BE2C (cell line): Measurements from ENCODE around the gene ACRBP.

Experiments
- DNase-seq: peaks from one replicate; pipeline ENCODE4 v3.0.0-alpha.2; 2020
- H3K27me3 ChIP-seq: fragments of 250-450 bp; sonication (Bioruptor Pico); 2 replicates; pipeline ENCODE4 v1.5.1; 2020; ENCODE audit warnings: mild to moderate bottlenecking
- H3K36me3 ChIP-seq: fragments of 250-450 bp; sonication (Bioruptor Pico); 2 replicates; pipeline ENCODE4 v1.5.1; 2020; ENCODE audit warnings: mild to moderate bottlenecking
- H3K4me1 ChIP-seq: fragments of 250-450 bp; sonication (Bioruptor Pico); 2 replicates; pipeline ENCODE4 v1.5.1; 2020
- H3K4me3 ChIP-seq: 2 replicates; pipeline ENCODE4 v1.5.1; 2011; ENCODE audit warnings: low read depth, low read length
- H3K9me3 ChIP-seq: fragments of 250-450 bp; sonication (Bioruptor Pico); 2 replicates; pipeline ENCODE4 v1.5.1; 2020
- TF ChIP-seq, protein P1 (sequence below): IDR thresholded peaks from 2 replicates; pipeline ENCODE4 v1.5.1; 2012; ENCODE audit warnings: mild to moderate bottlenecking, low read depth, low read length

The ACRBP gene

DNA sequence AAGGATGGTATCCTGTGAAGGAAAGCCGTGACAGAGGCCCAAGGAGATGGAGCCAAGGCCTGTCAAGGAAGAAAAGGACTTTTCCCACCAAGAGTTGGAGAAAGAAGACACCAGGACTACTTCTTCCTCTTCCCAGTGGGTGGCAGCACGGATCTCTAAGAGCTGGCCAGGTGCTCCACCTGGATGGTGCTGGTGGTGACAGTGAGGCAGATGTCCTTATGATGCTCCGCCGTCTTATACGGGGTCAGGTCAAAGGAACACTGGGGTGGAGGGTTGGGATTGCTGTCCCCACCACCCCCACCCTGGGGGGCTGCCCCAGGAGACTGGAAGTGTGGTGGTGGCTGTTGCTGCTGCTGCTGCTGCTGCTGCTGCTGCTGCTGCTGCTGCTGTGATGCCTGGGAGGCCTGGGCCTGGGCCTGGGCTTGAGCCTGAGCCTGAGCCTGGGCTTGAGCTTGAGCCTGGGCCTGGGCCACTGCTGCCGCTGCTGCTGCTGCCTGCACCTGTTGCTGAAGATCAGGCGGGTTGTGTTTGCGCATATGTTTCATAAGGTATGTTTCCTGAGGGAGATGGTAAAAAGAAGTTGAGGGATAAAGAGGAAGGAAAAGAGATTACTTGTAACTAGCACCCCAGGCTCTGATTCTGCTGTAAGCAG, 20.5 kb upstream of the ACRBP start:
- no peak overlapping the region for H3K4me3 ChIP-seq
- no peak for DNase-seq
- peaks cover 52% of the 10 kb centered on the region for H3K36me3 ChIP-seq
- no peaks in the 10 kb centered on the region for H3K4me1 ChIP-seq
- H3K27me3 ChIP-seq, result no peaks in the 10 kb centered on the region
- no peaks in the 10 kb centered on the region for H3K9me3 ChIP-seq
- TF ChIP-seq, protein P1, sequence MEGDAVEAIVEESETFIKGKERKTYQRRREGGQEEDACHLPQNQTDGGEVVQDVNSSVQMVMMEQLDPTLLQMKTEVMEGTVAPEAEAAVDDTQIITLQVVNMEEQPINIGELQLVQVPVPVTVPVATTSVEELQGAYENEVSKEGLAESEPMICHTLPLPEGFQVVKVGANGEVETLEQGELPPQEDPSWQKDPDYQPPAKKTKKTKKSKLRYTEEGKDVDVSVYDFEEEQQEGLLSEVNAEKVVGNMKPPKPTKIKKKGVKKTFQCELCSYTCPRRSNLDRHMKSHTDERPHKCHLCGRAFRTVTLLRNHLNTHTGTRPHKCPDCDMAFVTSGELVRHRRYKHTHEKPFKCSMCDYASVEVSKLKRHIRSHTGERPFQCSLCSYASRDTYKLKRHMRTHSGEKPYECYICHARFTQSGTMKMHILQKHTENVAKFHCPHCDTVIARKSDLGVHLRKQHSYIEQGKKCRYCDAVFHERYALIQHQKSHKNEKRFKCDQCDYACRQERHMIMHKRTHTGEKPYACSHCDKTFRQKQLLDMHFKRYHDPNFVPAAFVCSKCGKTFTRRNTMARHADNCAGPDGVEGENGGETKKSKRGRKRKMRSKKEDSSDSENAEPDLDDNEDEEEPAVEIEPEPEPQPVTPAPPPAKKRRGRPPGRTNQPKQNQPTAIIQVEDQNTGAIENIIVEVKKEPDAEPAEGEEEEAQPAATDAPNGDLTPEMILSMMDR, result peak; percentile 31

DNA sequence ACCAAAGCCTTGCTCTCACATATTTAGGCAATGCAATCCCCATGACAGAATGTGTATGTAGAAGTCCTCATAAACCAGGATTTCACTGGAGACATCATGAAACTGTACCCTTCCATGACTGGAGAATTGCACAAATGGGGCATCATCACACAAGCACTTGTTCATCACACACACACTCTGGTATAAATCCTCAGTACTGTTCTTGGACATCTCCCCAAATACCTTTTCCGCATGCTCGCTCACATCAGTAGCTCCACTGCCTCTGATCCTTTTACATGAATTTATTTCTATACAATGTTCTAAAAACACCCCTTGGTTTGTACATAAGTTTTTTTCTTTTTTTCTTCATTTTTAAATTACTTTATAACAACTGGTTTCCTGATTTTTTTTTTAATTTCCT, 19.0 kb upstream of the ACRBP start:
- Histone ChIP-seq H3K27me3 (no peaks in the 10 kb centered on the region), H3K36me3 (peaks cover 39% of the 10 kb centered on the region), H3K9me3 (no peaks in the 10 kb centered on the region), H3K4me3 (no peak overlapping the region), H3K4me1 (no peaks in the 10 kb centered on the region)
- TF ChIP-seq, protein P1, result no peak
- no peak for DNase-seq

GRCh38 chr12:6664902-6665301, 17.7 kb upstream of the ACRBP start:
- Histone ChIP-seq H3K9me3 (no peaks in the 10 kb centered on the region), H3K4me3 (no peak overlapping the region), H3K36me3 (peaks cover 27% of the 10 kb centered on the region), H3K27me3 (no peaks in the 10 kb centered on the region), H3K4me1 (no peaks in the 10 kb centered on the region)
- TF ChIP-seq, protein P1, result no peak
- no peak for DNase-seq

GRCh38 chr12:6662906-6663742, 15.9 kb upstream of the ACRBP start, which contains the start of gene ING4:
TSS of gene ING4 (minus strand) at chr12:6663119. CDS start at chr12:6663101, 18 bp downstream.
- Histone ChIP-seq H3K4me1 (no peaks in the 10 kb centered on the region), H3K9me3 (no peaks in the 10 kb centered on the region), H3K4me3 (peak within 1 kb of the TSS; percentile 98), H3K36me3 (peaks cover 10% of the 10 kb centered on the region), H3K27me3 (no peaks in the 10 kb centered on the region)
- TF ChIP-seq, protein P1, result no peak
- peak; percentile 97 for DNase-seq

DNA sequence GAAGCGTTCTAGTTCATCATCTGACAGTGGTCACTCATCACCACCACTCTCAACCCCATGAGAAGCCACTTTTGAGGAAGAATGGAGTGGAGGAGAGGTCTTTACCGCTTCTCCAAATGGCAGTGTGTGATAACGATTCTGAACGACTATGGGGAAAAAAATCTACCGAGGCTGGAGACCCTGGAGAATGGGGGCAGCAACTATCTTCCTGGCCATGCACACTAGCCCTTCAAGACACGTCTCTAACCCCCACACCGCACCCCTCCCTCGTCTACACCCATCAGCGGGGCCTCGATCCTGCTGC, 15.3 kb upstream of the ACRBP start:
- TF ChIP-seq, protein P1, result no peak
- Histone ChIP-seq H3K27me3 (no peaks in the 10 kb centered on the region), H3K36me3 (peaks cover 7% of the 10 kb centered on the region), H3K9me3 (no peaks in the 10 kb centered on the region), H3K4me3 (peak overlapping the region; percentile 98), H3K4me1 (no peaks in the 10 kb centered on the region)
- DNase-seq, result no peak

DNA sequence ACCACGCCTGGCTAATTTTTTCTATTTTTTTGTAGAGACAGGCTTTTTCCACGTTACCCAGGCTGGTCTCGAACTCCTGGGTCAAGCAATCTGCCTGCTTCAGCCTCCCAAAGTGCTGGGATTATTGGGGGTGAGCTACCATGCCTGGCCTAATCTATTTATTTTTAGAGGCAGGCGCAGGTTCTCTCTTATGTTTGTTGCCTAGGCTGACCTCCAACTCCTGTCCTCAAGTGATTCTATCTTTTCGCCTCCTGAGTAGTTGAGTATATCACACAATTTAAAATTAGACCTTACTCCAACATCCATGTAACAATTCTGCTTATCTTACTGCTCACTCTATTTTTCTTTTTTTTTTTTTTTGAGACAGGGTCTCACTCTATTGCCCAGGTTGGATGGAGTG, 6.8 kb upstream of the ACRBP start:
- TF ChIP-seq, protein P1, result no peak
- Histone ChIP-seq H3K27me3 (no peaks in the 10 kb centered on the region), H3K4me1 (no peaks in the 10 kb centered on the region), H3K36me3 (peaks cover 20% of the 10 kb centered on the region), H3K9me3 (no peaks in the 10 kb centered on the region), H3K4me3 (no peak overlapping the region)
- no peak for DNase-seq
